Neural cell (in vitro differentiated cells): ENCODE measurements around the gene CTXN1. TPM values are rescaled to one million over a fixed set of nuclear protein-coding genes. Genes with fewer than 3 reads are reported as not detected.
"Not testable (repeated sequence)": the region's sequence is repeated elsewhere in the genome, so short reads cannot be mapped to it uniquely, and the experiment has no call there.

Experiments
- H2AFZ ChIP-seq: fragments of 200-600, 300-800 bp; sonication (generic), shearing (Covaris generic); 2 replicates; pipeline ENCODE4 v1.6.0; 2014; ENCODE audit warnings: low read depth, mild to moderate bottlenecking, antibody characterized with exemption, low read length, moderate library complexity
- H3F3A ChIP-seq: fragments of 200-600 bp; shearing (Covaris generic); 2 replicates; pipeline ENCODE4 v1.6.1; 2016; ENCODE audit warnings: mild to moderate bottlenecking, moderate library complexity, mixed read lengths, antibody characterized with exemption, low read length; ENCODE audit not compliant: insufficient read depth, poor library complexity, severe bottlenecking
- H3K27ac ChIP-seq: fragments of 200-600, 300-800 bp; sonication (generic), shearing (Covaris generic); 2 replicates; pipeline ENCODE4 v1.5.1; 2014; ENCODE audit warnings: mild to moderate bottlenecking, low read length, moderate library complexity
- H3K27me3 ChIP-seq: fragments of 300-800, 200-600 bp; sonication (generic), shearing (Covaris generic); 2 replicates; pipeline ENCODE4 v1.6.0; 2014; ENCODE audit warnings: mild to moderate bottlenecking, low read depth, low read length, moderate library complexity; ENCODE audit not compliant: insufficient read depth
- H3K36me3 ChIP-seq: fragments of 300-800, 200-600 bp; sonication (generic), shearing (Covaris generic); 2 replicates; pipeline ENCODE4 v1.5.1; 2014; ENCODE audit warnings: mild to moderate bottlenecking, antibody characterized with exemption, low read length, moderate library complexity; ENCODE audit not compliant: insufficient read depth
- H3K4me2 ChIP-seq: fragments of 300-800, 200-600 bp; sonication (generic), shearing (Covaris generic); 2 replicates; pipeline ENCODE4 v1.6.0; 2014; ENCODE audit warnings: mild to moderate bottlenecking, low read length
- H3K4me3 ChIP-seq: fragments of 300-800, 200-600 bp; sonication (generic), shearing (Covaris generic); 2 replicates; pipeline ENCODE4 v1.5.1; 2014; ENCODE audit warnings: mild to moderate bottlenecking, low read length, moderate library complexity
- H3K79me2 ChIP-seq: fragments of 200-600 bp; shearing (Covaris generic); replicated peaks from 2 replicates; pipeline ENCODE4 v1.6.0; 2014; ENCODE audit warnings: mild to moderate bottlenecking, low read length, moderate library complexity; ENCODE audit not compliant: insufficient read depth
- H3K9ac ChIP-seq: fragments of 300-800, 200-600 bp; sonication (generic), shearing (Covaris generic); 2 replicates; pipeline ENCODE4 v1.6.1; 2016; ENCODE audit warnings: mild to moderate bottlenecking, low read length, mixed read lengths
- H3K9me2 ChIP-seq: fragments of 200-600 bp; shearing (Covaris generic); 2 replicates; pipeline ENCODE4 v1.6.1; 2016; ENCODE audit warnings: mild to moderate bottlenecking, low read length, mixed read lengths; ENCODE audit not compliant: insufficient read depth
- H3K9me3 ChIP-seq: fragments of 200-600, 300-800 bp; sonication (generic), shearing (Covaris generic); 2 replicates; pipeline ENCODE4 v1.6.1; 2016; ENCODE audit warnings: mild to moderate bottlenecking, mixed run types, low read length, moderate library complexity, mixed read lengths
- H4K20me1 ChIP-seq: fragments of 200-600 bp; shearing (Covaris generic); 2 replicates; pipeline ENCODE4 v1.6.1; 2016; ENCODE audit warnings: mild to moderate bottlenecking, mixed run types; ENCODE audit not compliant: insufficient read depth
- CTCF ChIP-seq: fragments of 450-650 bp; IDR thresholded peaks from 2 replicates; pipeline ENCODE4 v1.5.1; 2014; ENCODE audit warnings: antibody characterized with exemption, mild to moderate bottlenecking, moderate library complexity; ENCODE audit not compliant: poor library complexity, severe bottlenecking
- EP300 ChIP-seq: fragments of 450-650 bp; conservative IDR thresholded peaks from 2 replicates; pipeline ENCODE4 v1.6.1; 2014; ENCODE audit warnings: antibody characterized with exemption, mild to moderate bottlenecking, moderate library complexity; ENCODE audit not compliant: poor library complexity, severe bottlenecking
- EZH2 ChIP-seq: fragments of 200-600, 300-800 bp; shearing (Covaris generic), sonication (generic); IDR thresholded peaks from 2 replicates; pipeline ENCODE4 v1.6.1; 2014; ENCODE audit warnings: antibody characterized with exemption, low read length, borderline replicate concordance, mild to moderate bottlenecking; ENCODE audit not compliant: insufficient read depth, poor library complexity, severe bottlenecking
- MXI1 ChIP-seq: fragments of 450-650 bp; conservative IDR thresholded peaks from 2 replicates; pipeline ENCODE4 v1.6.1; 2014; ENCODE audit warnings: antibody characterized with exemption, mild to moderate bottlenecking; ENCODE audit not compliant: poor library complexity, severe bottlenecking
- RAD21 ChIP-seq: fragments of 450-650 bp; conservative IDR thresholded peaks from 2 replicates; pipeline ENCODE4 v1.6.1; 2014; ENCODE audit warnings: antibody characterized with exemption, mild to moderate bottlenecking, moderate library complexity
- REST ChIP-seq: IDR thresholded peaks from 2 replicates; pipeline ENCODE4 v1.6.1; 2012; ENCODE audit warnings: borderline replicate concordance
- TAF1 ChIP-seq: IDR thresholded peaks from 2 replicates; pipeline ENCODE4 v1.6.1; 2012; ENCODE audit warnings: low read depth
- polyA plus RNA-seq: library from polyadenylated mRNA; depleted of rRNA; stranded (reverse); fragments of >200 nt; gene quantifications from 2 replicates; pipeline ENCODE4 v1.2.3, GENCODE V29; 2014

CTXN1 gene
- polyA plus RNA-seq, 1 donor from 2014 or later = 24.7 TPM

DNA sequence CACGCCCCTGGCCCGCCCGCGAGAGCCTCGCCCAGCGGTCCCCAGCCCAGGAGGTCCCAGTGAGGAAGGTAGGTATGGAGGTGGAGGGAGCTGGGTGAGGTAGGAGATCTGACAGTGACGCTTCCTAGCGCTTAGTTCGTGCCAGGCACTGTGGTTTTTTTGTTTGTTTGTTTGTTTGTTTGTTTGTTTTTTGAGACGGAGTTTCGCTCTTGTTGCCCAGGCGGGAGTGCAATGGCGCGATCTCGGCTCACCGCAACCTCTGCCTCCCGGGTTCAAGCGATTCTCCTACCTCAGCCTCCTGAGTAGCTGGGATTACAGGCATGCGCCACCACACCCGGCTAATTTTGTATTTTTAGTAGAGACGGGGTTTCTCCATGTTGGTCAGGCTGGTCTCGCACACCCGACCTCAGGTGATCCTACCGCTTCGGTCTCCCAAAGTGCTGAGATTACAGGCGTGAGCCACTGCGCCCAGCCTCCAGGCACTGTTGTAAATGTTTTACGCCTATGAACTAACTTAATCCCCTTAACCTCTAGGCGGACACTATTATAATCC lies 7.8 kb downstream of the CTXN1 start:
- not testable (repeated sequence) for H2AFZ ChIP-seq, H3F3A ChIP-seq, H4K20me1 ChIP-seq, H3K27ac ChIP-seq, H3K4me2 ChIP-seq, H3K9me3 ChIP-seq, H3K36me3 ChIP-seq, H3K9me2 ChIP-seq, H3K79me2 ChIP-seq, H3K9ac ChIP-seq
- H3K27me3 ChIP-seq = peaks cover 49% of the 10 kb centered on the region
- peak overlapping the region; percentile 48 for H3K4me3 ChIP-seq
- peak; percentile 18 for TF ChIP-seq CTCF

- no peaks in the 10 kb centered on the region for H3K9me2 ChIP-seq
- no peaks in the 10 kb centered on the region for H3K36me3 ChIP-seq
- no peak overlapping the region for H2AFZ ChIP-seq
- peaks cover 49% of the 10 kb centered on the region for H3K27me3 ChIP-seq
- no peak overlapping the region for H3K4me2 ChIP-seq
- peak overlapping the region; percentile 5 for H3K9ac ChIP-seq
- H3K9me3 ChIP-seq = no peaks in the 10 kb centered on the region
- no peaks in the 10 kb centered on the region for H3K79me2 ChIP-seq
- H3F3A ChIP-seq = no peaks in the 10 kb centered on the region
- peak overlapping the region; percentile 48 for H3K4me3 ChIP-seq
- no peak overlapping the region for H3K27ac ChIP-seq
- no peaks in the 10 kb centered on the region for H4K20me1 ChIP-seq
- TF ChIP-seq REST (no peak), CTCF (peak; percentile 60), EZH2 (peak; percentile 29), MXI1 (no peak), RAD21 (no peak), EP300 (no peak), TAF1 (no peak)
Observed at GRCh38 chr19:7917267-7918061, 8.5 kb downstream of the CTXN1 start.
